Measurements from ENCODE around the gene HIC2.
"Not testable (repeated sequence)": the region's sequence is repeated elsewhere in the genome, so short reads cannot be mapped to it uniquely, and the experiment has no call there.

- TF ChIP-seq, protein P1, sequence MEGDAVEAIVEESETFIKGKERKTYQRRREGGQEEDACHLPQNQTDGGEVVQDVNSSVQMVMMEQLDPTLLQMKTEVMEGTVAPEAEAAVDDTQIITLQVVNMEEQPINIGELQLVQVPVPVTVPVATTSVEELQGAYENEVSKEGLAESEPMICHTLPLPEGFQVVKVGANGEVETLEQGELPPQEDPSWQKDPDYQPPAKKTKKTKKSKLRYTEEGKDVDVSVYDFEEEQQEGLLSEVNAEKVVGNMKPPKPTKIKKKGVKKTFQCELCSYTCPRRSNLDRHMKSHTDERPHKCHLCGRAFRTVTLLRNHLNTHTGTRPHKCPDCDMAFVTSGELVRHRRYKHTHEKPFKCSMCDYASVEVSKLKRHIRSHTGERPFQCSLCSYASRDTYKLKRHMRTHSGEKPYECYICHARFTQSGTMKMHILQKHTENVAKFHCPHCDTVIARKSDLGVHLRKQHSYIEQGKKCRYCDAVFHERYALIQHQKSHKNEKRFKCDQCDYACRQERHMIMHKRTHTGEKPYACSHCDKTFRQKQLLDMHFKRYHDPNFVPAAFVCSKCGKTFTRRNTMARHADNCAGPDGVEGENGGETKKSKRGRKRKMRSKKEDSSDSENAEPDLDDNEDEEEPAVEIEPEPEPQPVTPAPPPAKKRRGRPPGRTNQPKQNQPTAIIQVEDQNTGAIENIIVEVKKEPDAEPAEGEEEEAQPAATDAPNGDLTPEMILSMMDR (IDR thresholded peaks at IDR 0.05), result not testable (repeated sequence)
- not testable (repeated sequence) for TF ChIP-seq POLR2AphosphoS5 (IDR thresholded peaks at IDR 0.05)
These were observed 27.7 kb upstream of the HIC2 start for GRCh38 chr22:21389480-21389879.
